Lower lobe of right lung (tissue), 2 donors: ENCODE data around the gene FLT3LG. TPM values are rescaled to one million over a fixed set of nuclear protein-coding genes. Genes with fewer than 3 reads are reported as not detected.
A peak's percentile ranks its signal among the peaks of the same experiment; 100 is the strongest.

Experiments used
- ATAC-seq, 2 donors: fragments of 200-7000 bp; cut with Tn5 transposase; one replicate each; pipeline ENCODE4 v1.9.1; 2020 to 2022; ENCODE audit warnings: mild to moderate bottlenecking in 2 of 2, moderate library complexity in 2 of 2
- DNase-seq: peaks from one replicate; pipeline ENCODE4 v3.0.0-alpha.2; 2020
- H3K27ac ChIP-seq: fragments of 200-600 bp; one replicate; pipeline ENCODE4 v1.8.0; 2022
- H3K27me3 ChIP-seq: fragments of 200-600 bp; one replicate; pipeline ENCODE4 v1.8.0; 2022; ENCODE audit warnings: low read depth
- H3K36me3 ChIP-seq: fragments of 200-600 bp; one replicate; pipeline ENCODE4 v1.8.0; 2022; ENCODE audit warnings: mild to moderate bottlenecking
- H3K4me1 ChIP-seq: fragments of 200-600 bp; one replicate; pipeline ENCODE4 v1.8.0; 2022
- H3K4me3 ChIP-seq: fragments of 200-600 bp; one replicate; pipeline ENCODE4 v1.8.0; 2022; ENCODE audit warnings: mild to moderate bottlenecking
- H3K9me3 ChIP-seq: fragments of 200-600 bp; one replicate; pipeline ENCODE4 v1.8.0; 2022
- CTCF ChIP-seq: fragments of 200-600 bp; IDR thresholded peaks from one replicate; pipeline ENCODE4 v1.8.0; 2022; ENCODE audit warnings: antibody characterized with exemption, mild to moderate bottlenecking
- intact Hi-C: fragments of 100-400 bp; cut with DNase I; formaldehyde crosslinking; loops from one replicate; pipeline ENCODE4 v1.11.0; 2022
- total RNA-seq: library from RNA; stranded (reverse); fragmentation: NEBNext Ultra II Directional; extraction: Animal tissue kit (Norgen Biotek cat#: 25700); gene quantifications from one replicate; pipeline ENCODE4 v1.2.1, GENCODE V29; 2021
- donor health status: DM: no; HTN: yes; CAD: no; lungs with severe emphysema.

Gene FLT3LG
- total RNA-seq, 1 donor from 2014 or later: 12.8 TPM

- TF ChIP-seq CTCF: no peak
- no peak overlapping the region for H3K4me3 ChIP-seq
- intact Hi-C loops: no loop called here
- H3K4me1 ChIP-seq: peaks cover 30% of the 10 kb centered on the region
- ATAC-seq (no peak), DNase-seq (no peak)
- no peaks in the 10 kb centered on the region for H3K27me3 ChIP-seq
- H3K27ac ChIP-seq: peak overlapping the region; percentile 94
- H3K9me3 ChIP-seq: no peaks in the 10 kb centered on the region
- peaks cover 44% of the 10 kb centered on the region for H3K36me3 ChIP-seq
Measured at GRCh38 chr19:49486232-49486631, 12.2 kb downstream of the FLT3LG start.

- TF ChIP-seq CTCF: peak; percentile 15
- intact Hi-C loops: no loop called here
- H3K36me3 ChIP-seq: peaks cover 49% of the 10 kb centered on the region
- no peak for DNase-seq
- H3K9me3 ChIP-seq: no peaks in the 10 kb centered on the region
- ATAC-seq: no peak
- peak overlapping the region; percentile 94 for H3K27ac ChIP-seq
- H3K4me1 ChIP-seq: peaks cover 30% of the 10 kb centered on the region
- H3K4me3 ChIP-seq: peak overlapping the region; percentile 99
- H3K27me3 ChIP-seq: no peaks in the 10 kb centered on the region
Measured at GRCh38 chr19:49486710-49487276, 12.8 kb downstream of the FLT3LG start.

- H3K4me1 ChIP-seq: peaks cover 30% of the 10 kb centered on the region
- H3K4me3 ChIP-seq: peak within 1 kb of the TSS; percentile 99
- ATAC-seq (peak; percentile 98 to 99), DNase-seq (peak; percentile 100)
- H3K27me3 ChIP-seq: no peaks in the 10 kb centered on the region
- no peak for TF ChIP-seq CTCF
- intact Hi-C loops: no loop called here
- H3K9me3 ChIP-seq: no peaks in the 10 kb centered on the region
- H3K36me3 ChIP-seq: peaks cover 52% of the 10 kb centered on the region
- peak within 1 kb of the TSS; percentile 94 for H3K27ac ChIP-seq
Measured at GRCh38 chr19:49487277-49488045, 13.4 kb downstream of the FLT3LG start, which contains the start of gene RPL13A. TSS of gene RPL13A (plus strand) at chr19:49487608. CDS start at chr19:49487630, 22 bp downstream.

- no peak for TF ChIP-seq CTCF
- H3K27me3 ChIP-seq: no peaks in the 10 kb centered on the region
- peak in 1 of 2 donors; percentile 1 for ATAC-seq
- H3K27ac ChIP-seq: peak overlapping the region; percentile 94
- intact Hi-C loops: no loop called here
- H3K9me3 ChIP-seq: no peaks in the 10 kb centered on the region
- H3K36me3 ChIP-seq: peaks cover 53% of the 10 kb centered on the region
- H3K4me1 ChIP-seq: peaks cover 30% of the 10 kb centered on the region
- DNase-seq: no peak
- peak overlapping the region; percentile 99 for H3K4me3 ChIP-seq
Measured at GRCh38 chr19:49488046-49488862, 14.2 kb downstream of the FLT3LG start.

- intact Hi-C loops: no loop called here
- H3K9me3 ChIP-seq: no peaks in the 10 kb centered on the region
- DNase-seq (no peak), ATAC-seq (no peak)
- H3K27ac ChIP-seq: peak overlapping the region; percentile 94
- no peaks in the 10 kb centered on the region for H3K27me3 ChIP-seq
- no peak for TF ChIP-seq CTCF
- H3K4me1 ChIP-seq: peaks cover 30% of the 10 kb centered on the region
- peaks cover 51% of the 10 kb centered on the region for H3K36me3 ChIP-seq
- H3K4me3 ChIP-seq: peak overlapping the region; percentile 99
Measured at GRCh38 chr19:49488863-49489537, 15.0 kb downstream of the FLT3LG start.
